Neural cell (in vitro differentiated cells): ENCODE measurements around the gene DGKB. TPM values are rescaled to one million over a fixed set of nuclear protein-coding genes. Genes with fewer than 3 reads are reported as not detected.

ENCODE experiments used
- H2AFZ ChIP-seq: fragments of 200-600, 300-800 bp; sonication (generic), shearing (Covaris generic); 2 replicates; pipeline ENCODE4 v1.6.0; 2014; ENCODE audit warnings: low read depth, mild to moderate bottlenecking, antibody characterized with exemption, low read length, moderate library complexity
- H3F3A ChIP-seq: fragments of 200-600 bp; shearing (Covaris generic); 2 replicates; pipeline ENCODE4 v1.6.1; 2016; ENCODE audit warnings: mild to moderate bottlenecking, moderate library complexity, mixed read lengths, antibody characterized with exemption, low read length; ENCODE audit not compliant: insufficient read depth, poor library complexity, severe bottlenecking
- H3K27ac ChIP-seq: fragments of 200-600, 300-800 bp; sonication (generic), shearing (Covaris generic); 2 replicates; pipeline ENCODE4 v1.5.1; 2014; ENCODE audit warnings: mild to moderate bottlenecking, low read length, moderate library complexity
- H3K27me3 ChIP-seq: fragments of 300-800, 200-600 bp; sonication (generic), shearing (Covaris generic); 2 replicates; pipeline ENCODE4 v1.6.0; 2014; ENCODE audit warnings: mild to moderate bottlenecking, low read depth, low read length, moderate library complexity; ENCODE audit not compliant: insufficient read depth
- H3K36me3 ChIP-seq: fragments of 300-800, 200-600 bp; sonication (generic), shearing (Covaris generic); 2 replicates; pipeline ENCODE4 v1.5.1; 2014; ENCODE audit warnings: mild to moderate bottlenecking, antibody characterized with exemption, low read length, moderate library complexity; ENCODE audit not compliant: insufficient read depth
- H3K4me2 ChIP-seq: fragments of 300-800, 200-600 bp; sonication (generic), shearing (Covaris generic); 2 replicates; pipeline ENCODE4 v1.6.0; 2014; ENCODE audit warnings: mild to moderate bottlenecking, low read length
- H3K4me3 ChIP-seq: fragments of 300-800, 200-600 bp; sonication (generic), shearing (Covaris generic); 2 replicates; pipeline ENCODE4 v1.5.1; 2014; ENCODE audit warnings: mild to moderate bottlenecking, low read length, moderate library complexity
- H3K79me2 ChIP-seq: fragments of 200-600 bp; shearing (Covaris generic); replicated peaks from 2 replicates; pipeline ENCODE4 v1.6.0; 2014; ENCODE audit warnings: mild to moderate bottlenecking, low read length, moderate library complexity; ENCODE audit not compliant: insufficient read depth
- H3K9ac ChIP-seq: fragments of 300-800, 200-600 bp; sonication (generic), shearing (Covaris generic); 2 replicates; pipeline ENCODE4 v1.6.1; 2016; ENCODE audit warnings: mild to moderate bottlenecking, low read length, mixed read lengths
- H3K9me2 ChIP-seq: fragments of 200-600 bp; shearing (Covaris generic); 2 replicates; pipeline ENCODE4 v1.6.1; 2016; ENCODE audit warnings: mild to moderate bottlenecking, low read length, mixed read lengths; ENCODE audit not compliant: insufficient read depth
- H3K9me3 ChIP-seq: fragments of 200-600, 300-800 bp; sonication (generic), shearing (Covaris generic); 2 replicates; pipeline ENCODE4 v1.6.1; 2016; ENCODE audit warnings: mild to moderate bottlenecking, mixed run types, low read length, moderate library complexity, mixed read lengths
- H4K20me1 ChIP-seq: fragments of 200-600 bp; shearing (Covaris generic); 2 replicates; pipeline ENCODE4 v1.6.1; 2016; ENCODE audit warnings: mild to moderate bottlenecking, mixed run types; ENCODE audit not compliant: insufficient read depth
- EP300 ChIP-seq: fragments of 450-650 bp; conservative IDR thresholded peaks from 2 replicates; pipeline ENCODE4 v1.6.1; 2014; ENCODE audit warnings: antibody characterized with exemption, mild to moderate bottlenecking, moderate library complexity; ENCODE audit not compliant: poor library complexity, severe bottlenecking
- EZH2 ChIP-seq: fragments of 200-600, 300-800 bp; shearing (Covaris generic), sonication (generic); IDR thresholded peaks from 2 replicates; pipeline ENCODE4 v1.6.1; 2014; ENCODE audit warnings: antibody characterized with exemption, low read length, borderline replicate concordance, mild to moderate bottlenecking; ENCODE audit not compliant: insufficient read depth, poor library complexity, severe bottlenecking
- MXI1 ChIP-seq: fragments of 450-650 bp; conservative IDR thresholded peaks from 2 replicates; pipeline ENCODE4 v1.6.1; 2014; ENCODE audit warnings: antibody characterized with exemption, mild to moderate bottlenecking; ENCODE audit not compliant: poor library complexity, severe bottlenecking
- POLR2AphosphoS5 ChIP-seq: IDR thresholded peaks from 2 replicates; pipeline ENCODE4 v1.6.1; 2012
- RAD21 ChIP-seq: fragments of 450-650 bp; conservative IDR thresholded peaks from 2 replicates; pipeline ENCODE4 v1.6.1; 2014; ENCODE audit warnings: antibody characterized with exemption, mild to moderate bottlenecking, moderate library complexity
- SMC3 ChIP-seq: fragments of 450-650 bp; conservative IDR thresholded peaks from 2 replicates; pipeline ENCODE4 v1.6.1; 2014; ENCODE audit warnings: antibody characterized with exemption, mild to moderate bottlenecking, moderate library complexity; ENCODE audit not compliant: poor library complexity
- TAF1 ChIP-seq: IDR thresholded peaks from 2 replicates; pipeline ENCODE4 v1.6.1; 2012; ENCODE audit warnings: low read depth
- polyA plus RNA-seq: library from polyadenylated mRNA; depleted of rRNA; stranded (reverse); fragments of >200 nt; gene quantifications from 2 replicates; pipeline ENCODE4 v1.2.3, GENCODE V29; 2014
- TF ChIP-seq, protein P1 (sequence below): fragments of 450-650 bp; IDR thresholded peaks from 2 replicates; pipeline ENCODE4 v1.5.1; 2014; ENCODE audit warnings: antibody characterized with exemption, mild to moderate bottlenecking, moderate library complexity; ENCODE audit not compliant: poor library complexity, severe bottlenecking
- TF ChIP-seq, protein P2 (sequence below): IDR thresholded peaks from 2 replicates; pipeline ENCODE4 v1.6.1; 2012; ENCODE audit warnings: borderline replicate concordance

The DGKB gene
- polyA plus RNA-seq, 1 donor from 2014 or later = 0.20 TPM

DNA sequence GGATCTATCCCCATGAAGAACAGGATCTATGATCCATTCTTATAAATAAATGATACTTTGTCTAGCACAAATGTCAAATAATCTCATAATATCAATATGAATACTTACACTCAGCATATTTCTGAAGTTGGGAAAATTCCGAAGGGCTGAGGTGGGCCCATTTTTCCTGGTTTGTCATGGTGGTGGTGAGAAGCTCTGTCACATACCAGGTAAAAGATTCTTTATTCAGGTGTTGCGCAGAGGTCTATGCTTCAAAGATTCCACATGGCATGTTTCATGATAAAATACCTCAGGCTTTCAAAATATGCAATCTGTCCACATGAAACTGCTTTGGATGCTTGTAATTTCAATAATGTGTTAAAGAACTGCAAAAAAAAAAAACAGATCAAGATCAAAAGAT is 61.5 kb downstream of the DGKB start:
- H3K27me3 ChIP-seq = no peaks in the 10 kb centered on the region
- no peak overlapping the region for H3K27ac ChIP-seq
- no peaks in the 10 kb centered on the region for H3K36me3 ChIP-seq
- H3K4me3 ChIP-seq = no peak overlapping the region
- no peak overlapping the region for H3K9ac ChIP-seq
- no peaks in the 10 kb centered on the region for H3K9me3 ChIP-seq
- no peaks in the 10 kb centered on the region for H3K9me2 ChIP-seq
- no peak for TF ChIP-seq EP300
- TF ChIP-seq, protein P1, sequence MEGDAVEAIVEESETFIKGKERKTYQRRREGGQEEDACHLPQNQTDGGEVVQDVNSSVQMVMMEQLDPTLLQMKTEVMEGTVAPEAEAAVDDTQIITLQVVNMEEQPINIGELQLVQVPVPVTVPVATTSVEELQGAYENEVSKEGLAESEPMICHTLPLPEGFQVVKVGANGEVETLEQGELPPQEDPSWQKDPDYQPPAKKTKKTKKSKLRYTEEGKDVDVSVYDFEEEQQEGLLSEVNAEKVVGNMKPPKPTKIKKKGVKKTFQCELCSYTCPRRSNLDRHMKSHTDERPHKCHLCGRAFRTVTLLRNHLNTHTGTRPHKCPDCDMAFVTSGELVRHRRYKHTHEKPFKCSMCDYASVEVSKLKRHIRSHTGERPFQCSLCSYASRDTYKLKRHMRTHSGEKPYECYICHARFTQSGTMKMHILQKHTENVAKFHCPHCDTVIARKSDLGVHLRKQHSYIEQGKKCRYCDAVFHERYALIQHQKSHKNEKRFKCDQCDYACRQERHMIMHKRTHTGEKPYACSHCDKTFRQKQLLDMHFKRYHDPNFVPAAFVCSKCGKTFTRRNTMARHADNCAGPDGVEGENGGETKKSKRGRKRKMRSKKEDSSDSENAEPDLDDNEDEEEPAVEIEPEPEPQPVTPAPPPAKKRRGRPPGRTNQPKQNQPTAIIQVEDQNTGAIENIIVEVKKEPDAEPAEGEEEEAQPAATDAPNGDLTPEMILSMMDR = no peak
- TF ChIP-seq TAF1 = no peak
- no peak for TF ChIP-seq MXI1
- no peak for TF ChIP-seq EZH2
- TF ChIP-seq RAD21 = no peak
- TF ChIP-seq, protein P2, sequence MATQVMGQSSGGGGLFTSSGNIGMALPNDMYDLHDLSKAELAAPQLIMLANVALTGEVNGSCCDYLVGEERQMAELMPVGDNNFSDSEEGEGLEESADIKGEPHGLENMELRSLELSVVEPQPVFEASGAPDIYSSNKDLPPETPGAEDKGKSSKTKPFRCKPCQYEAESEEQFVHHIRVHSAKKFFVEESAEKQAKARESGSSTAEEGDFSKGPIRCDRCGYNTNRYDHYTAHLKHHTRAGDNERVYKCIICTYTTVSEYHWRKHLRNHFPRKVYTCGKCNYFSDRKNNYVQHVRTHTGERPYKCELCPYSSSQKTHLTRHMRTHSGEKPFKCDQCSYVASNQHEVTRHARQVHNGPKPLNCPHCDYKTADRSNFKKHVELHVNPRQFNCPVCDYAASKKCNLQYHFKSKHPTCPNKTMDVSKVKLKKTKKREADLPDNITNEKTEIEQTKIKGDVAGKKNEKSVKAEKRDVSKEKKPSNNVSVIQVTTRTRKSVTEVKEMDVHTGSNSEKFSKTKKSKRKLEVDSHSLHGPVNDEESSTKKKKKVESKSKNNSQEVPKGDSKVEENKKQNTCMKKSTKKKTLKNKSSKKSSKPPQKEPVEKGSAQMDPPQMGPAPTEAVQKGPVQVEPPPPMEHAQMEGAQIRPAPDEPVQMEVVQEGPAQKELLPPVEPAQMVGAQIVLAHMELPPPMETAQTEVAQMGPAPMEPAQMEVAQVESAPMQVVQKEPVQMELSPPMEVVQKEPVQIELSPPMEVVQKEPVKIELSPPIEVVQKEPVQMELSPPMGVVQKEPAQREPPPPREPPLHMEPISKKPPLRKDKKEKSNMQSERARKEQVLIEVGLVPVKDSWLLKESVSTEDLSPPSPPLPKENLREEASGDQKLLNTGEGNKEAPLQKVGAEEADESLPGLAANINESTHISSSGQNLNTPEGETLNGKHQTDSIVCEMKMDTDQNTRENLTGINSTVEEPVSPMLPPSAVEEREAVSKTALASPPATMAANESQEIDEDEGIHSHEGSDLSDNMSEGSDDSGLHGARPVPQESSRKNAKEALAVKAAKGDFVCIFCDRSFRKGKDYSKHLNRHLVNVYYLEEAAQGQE = no peak
- TF ChIP-seq SMC3 = no peak
- no peak for TF ChIP-seq POLR2AphosphoS5
- H2AFZ ChIP-seq = no peak overlapping the region
- H3K79me2 ChIP-seq = no peaks in the 10 kb centered on the region
- no peaks in the 10 kb centered on the region for H4K20me1 ChIP-seq
- no peak overlapping the region for H3K4me2 ChIP-seq
- H3F3A ChIP-seq = peaks cover 5% of the 10 kb centered on the region

DNA sequence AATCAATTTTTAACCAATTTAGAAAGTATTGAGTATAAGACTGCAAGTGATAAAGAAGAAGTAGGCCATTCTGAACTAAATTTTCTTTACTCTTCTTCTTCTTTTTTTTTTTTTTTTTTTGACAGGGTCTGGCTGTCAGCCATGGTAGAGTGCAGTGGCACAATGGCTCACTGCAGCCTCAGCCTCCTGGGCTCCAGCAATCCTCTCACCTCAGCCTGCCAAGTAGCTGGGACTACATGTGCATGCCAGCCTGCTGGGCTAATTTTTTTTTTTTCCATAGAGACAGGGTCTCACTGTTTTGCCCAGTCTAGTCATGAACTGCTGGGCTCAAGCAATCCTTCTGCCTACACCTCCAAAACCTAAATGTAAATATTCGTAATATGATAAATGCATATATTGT is 63.2 kb downstream of the DGKB start:
- Histone ChIP-seq H3K36me3 (no peaks in the 10 kb centered on the region), H3K9me3 (no peaks in the 10 kb centered on the region), H4K20me1 (no peaks in the 10 kb centered on the region), H2AFZ (no peak overlapping the region), H3F3A (peaks cover 5% of the 10 kb centered on the region), H3K27ac (no peak overlapping the region), H3K27me3 (no peaks in the 10 kb centered on the region), H3K79me2 (no peaks in the 10 kb centered on the region), H3K4me3 (no peak overlapping the region), H3K9ac (no peak overlapping the region), H3K4me2 (no peak overlapping the region), H3K9me2 (no peaks in the 10 kb centered on the region)
- TF ChIP-seq TAF1 = no peak
- TF ChIP-seq POLR2AphosphoS5 = no peak
- no peak for TF ChIP-seq RAD21
- no peak for TF ChIP-seq SMC3
- TF ChIP-seq, protein P1 = no peak
